Spleen (tissue), 11 donors: ENCODE measurements around the gene ARSI. TPM values are rescaled to one million over a fixed set of nuclear protein-coding genes. Genes with fewer than 3 reads are reported as not detected.

Experiments
- DNase-seq: peaks from one replicate; pipeline ENCODE4 v3.0.0-alpha.2; 2020
- H3K27ac ChIP-seq, 8 donors: fragments of 200-600 bp; sonication (generic) in 7 of 8; 1 replicate in 4 of 8; 2 replicates in 4 of 8; pipeline versions ENCODE4 v1.5.0 to v1.8.0; 2016 to 2021; ENCODE audit warnings: inconsistent platforms in 4 of 8, mild to moderate bottlenecking in 4 of 8, moderate library complexity in 1 of 8
- H3K27me3 ChIP-seq, 7 donors: fragments of 200-600 bp; sonication (generic) in 6 of 7; replicated peaks in 1 of 7; 1 replicate in 4 of 7; 2 replicates in 3 of 7; pipeline versions ENCODE4 v1.5.0 to v1.8.0; 2016 to 2021; ENCODE audit warnings: inconsistent platforms in 3 of 7, mild to moderate bottlenecking in 1 of 7
- H3K36me3 ChIP-seq, 6 donors: fragments of 200-600 bp; sonication (generic) in 5 of 6; 1 replicate in 4 of 6; 2 replicates in 2 of 6; pipeline versions ENCODE4 v1.5.0 to v1.8.0; 2016 to 2021; ENCODE audit warnings: inconsistent platforms in 2 of 6
- H3K4me1 ChIP-seq, 6 donors: fragments of 200-600 bp; sonication (generic) in 5 of 6; 1 replicate in 3 of 6; 2 replicates in 3 of 6; pipeline versions ENCODE4 v1.5.0 to v1.8.0; 2016 to 2021; ENCODE audit warnings: inconsistent platforms in 3 of 6
- H3K4me3 ChIP-seq, 8 donors: fragments of 200-600 bp; sonication (generic) in 7 of 8; 1 replicate in 4 of 8; 2 replicates in 4 of 8; pipeline versions ENCODE4 v1.5.0 to v1.8.0; 2016 to 2021; ENCODE audit warnings: inconsistent platforms in 4 of 8, mild to moderate bottlenecking in 4 of 8, moderate library complexity in 2 of 8
- H3K9me3 ChIP-seq, 8 donors: fragments of 200-600 bp; sonication (generic) in 7 of 8; 1 replicate in 4 of 8; 2 replicates in 4 of 8; pipeline versions ENCODE4 v1.5.0 to v1.8.0; 2016 to 2021; ENCODE audit warnings: inconsistent platforms in 4 of 8
- CTCF ChIP-seq, 11 experiments: fragments of 200-600 bp in 7 of 11; fragments of 450-650 bp in 4 of 11; sonication (generic) in 4 of 11; IDR thresholded peaks in 8 of 11; conservative IDR thresholded peaks in 3 of 11; 1 replicate in 7 of 11; 2 replicates in 4 of 11; pipeline versions ENCODE4 v1.4.0 to v1.8.0; 2016 to 2021; ENCODE audit warnings: antibody characterized with exemption in 11 of 11, inconsistent platforms in 4 of 11, mild to moderate bottlenecking in 1 of 11
- POLR2A ChIP-seq, 3 donors: fragments of 450-650 bp; IDR thresholded peaks; one replicate each; pipeline ENCODE4 v1.5.1; 2017; ENCODE audit warnings: antibody characterized with exemption in 3 of 3, mild to moderate bottlenecking in 1 of 3
- POLR2AphosphoS5 ChIP-seq, 3 donors: sonication (generic); formaldehyde crosslinking; IDR thresholded peaks; one replicate each; pipeline ENCODE4 v1.5.1; 2017; ENCODE audit warnings: antibody characterized with exemption in 3 of 3
- WGBS, 5 donors: extraction: QIAGEN DNeasy Blood & Tissue Kit in 3 of 5; methylation state at CpG; one replicate each; pipeline versions ENCODE4 v1.1.5 to v1.1.7; 2013 to 2018; 5-methylcytosine and 5-hydroxymethylcytosine counted together
- intact Hi-C: fragments of 100-400 bp; cut with DNase I; formaldehyde crosslinking; loops from one replicate; pipeline ENCODE4 v1.15.0; 2023; ENCODE audit warnings: low total_unique reads
- polyA plus RNA-seq, 3 donors: library from polyadenylated mRNA; stranded (reverse); fragments of 200-250 nt; gene quantifications; one replicate each; pipeline ENCODE4 v1.2.1, GENCODE V29; 2013
- total RNA-seq, 7 donors: library from RNA; depleted of rRNA in 3 of 7; stranded (reverse); fragments of >200 nt in 3 of 7; fragmentation: NEBNext Ultra II Directional in 4 of 7; extraction: Animal tissue kit (Norgen Biotek cat#: 25700) in 4 of 7; gene quantifications; one replicate each; pipeline versions ENCODE4 v1.1.0 to v1.2.1, GENCODE V29; 2016 to 2021
- donor health status: healthy with polysubstance abuse.
- donor health status: DM: no; HTN: no; CAD: no; lungs with moderate emphysema.
- donor health status: DM: no; HTN: no; CAD: no.
- donor health status: Bipolar disorder and iron deficiency.
- donor health status: healthy.
- donor health status: DM: no; HTN: no; CAD: no.
- donor health status: DM: yes; HTN: yes; CAD: no.

The ARSI gene
- total and polyA plus RNA-seq, 10 donors = 0.07 to 3.8 (median 0.92) TPM

DNA sequence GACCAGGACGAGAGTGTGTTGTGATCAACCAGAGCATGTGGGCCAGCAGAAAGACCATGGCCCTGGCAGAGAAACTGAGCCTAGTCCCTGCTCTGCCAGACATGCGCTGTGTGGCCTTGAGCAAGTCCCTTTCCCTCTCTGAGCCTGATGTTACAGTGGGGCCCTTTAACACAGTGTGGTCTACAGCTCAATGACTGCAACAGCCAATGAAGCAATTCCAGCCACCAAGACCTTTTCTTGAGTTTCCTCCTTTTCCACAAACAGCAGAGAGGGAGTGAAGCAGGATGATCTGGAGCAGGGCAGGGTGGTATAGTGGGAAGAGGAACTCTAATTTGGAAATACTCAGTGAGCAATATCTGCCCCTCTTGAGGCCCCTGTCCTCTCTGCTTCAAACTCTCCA lies 25.8 kb upstream of the ARSI start:
- WGBS, 5 donors = 83 to 93% (median 90%) methylated on average over 2 of the region's 2 CpGs
- intact Hi-C loops = no loop called here

DNA sequence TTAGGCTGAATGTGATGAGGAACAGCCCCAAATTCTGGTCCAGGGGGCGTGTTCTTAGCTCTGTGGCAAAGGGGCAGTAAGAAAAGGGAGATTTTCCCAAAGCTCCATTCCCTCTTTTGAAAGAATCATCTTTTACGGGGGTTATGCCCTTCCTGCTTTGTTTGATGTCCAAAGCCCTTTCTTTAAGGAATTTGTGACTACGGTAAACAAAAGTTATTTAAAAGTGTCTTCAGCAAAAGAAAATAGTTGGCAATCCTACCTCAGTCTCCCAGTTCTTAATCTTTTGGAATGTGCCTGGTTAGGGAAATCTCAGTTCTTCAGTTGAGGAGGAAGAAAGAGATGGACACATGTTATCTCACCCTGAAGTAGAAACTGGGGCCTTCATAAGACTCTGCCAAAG lies 24.4 kb upstream of the ARSI start:
- no peaks in the 10 kb centered on the region for H3K4me1 ChIP-seq
- TF ChIP-seq CTCF (IDR thresholded peaks at IDR 0.05 in 8 of 11, conservative IDR thresholded peaks at IDR 0.05 in 3 of 11) (no peak), POLR2AphosphoS5 (IDR thresholded peaks at IDR 0.05) (no peak), POLR2A (IDR thresholded peaks at IDR 0.05) (no peak)
- H3K4me3 ChIP-seq = no peak overlapping the region
- no peaks in the 10 kb centered on the region for H3K9me3 ChIP-seq
- 63 to 83% (median 74%) methylated on average over 3 of the region's 3 CpGs for WGBS, 5 donors
- no peaks in the 10 kb centered on the region for H3K36me3 ChIP-seq
- no peaks in the 10 kb centered on the region for H3K27me3 ChIP-seq
- intact Hi-C loops = no loop called here
- no peak overlapping the region for H3K27ac ChIP-seq
- DNase-seq = no peak

More for the DNA sequence above, 25.8 kb upstream of the ARSI start:
- DNase-seq = no peak
- H3K4me3 ChIP-seq = no peak overlapping the region
- H3K27ac ChIP-seq = no peak overlapping the region
- H3K27me3 ChIP-seq = no peaks in the 10 kb centered on the region
- H3K4me1 ChIP-seq = no peaks in the 10 kb centered on the region
- no peaks in the 10 kb centered on the region for H3K36me3 ChIP-seq
- TF ChIP-seq CTCF (IDR thresholded peaks at IDR 0.05 in 8 of 11, conservative IDR thresholded peaks at IDR 0.05 in 3 of 11) (no peak), POLR2A (IDR thresholded peaks at IDR 0.05) (no peak), POLR2AphosphoS5 (IDR thresholded peaks at IDR 0.05) (no peak)
- H3K9me3 ChIP-seq = no peaks in the 10 kb centered on the region

- no peaks in the 10 kb centered on the region for H3K9me3 ChIP-seq
- H3K4me1 ChIP-seq = no peaks in the 10 kb centered on the region
- H3K4me3 ChIP-seq = no peak overlapping the region
- DNase-seq = no peak
- no peaks in the 10 kb centered on the region for H3K36me3 ChIP-seq
- intact Hi-C loops = no loop called here
- H3K27ac ChIP-seq = no peak overlapping the region
- WGBS, 5 donors = 53 to 76% (median 67%) methylated on average over 2 of the region's 2 CpGs
- H3K27me3 ChIP-seq = no peaks in the 10 kb centered on the region
- TF ChIP-seq POLR2A (IDR thresholded peaks at IDR 0.05) (no peak), CTCF (IDR thresholded peaks at IDR 0.05 in 8 of 11, conservative IDR thresholded peaks at IDR 0.05 in 3 of 11) (no peak), POLR2AphosphoS5 (IDR thresholded peaks at IDR 0.05) (no peak)
Observed at GRCh38 chr5:150326707-150327106, 24.0 kb upstream of the ARSI start.

- TF ChIP-seq POLR2A (IDR thresholded peaks at IDR 0.05) (no peak), CTCF (IDR thresholded peaks at IDR 0.05 in 8 of 11, conservative IDR thresholded peaks at IDR 0.05 in 3 of 11) (no peak), POLR2AphosphoS5 (IDR thresholded peaks at IDR 0.05) (no peak)
- WGBS, 5 donors = 81 to 93% (median 88%) methylated on average over 4 of the region's 4 CpGs
- DNase-seq = no peak
- intact Hi-C loops = no loop called here
- H3K27me3 ChIP-seq = no peaks in the 10 kb centered on the region
- no peaks in the 10 kb centered on the region for H3K36me3 ChIP-seq
- no peaks in the 10 kb centered on the region for H3K4me1 ChIP-seq
- no peak overlapping the region for H3K4me3 ChIP-seq
- no peak overlapping the region for H3K27ac ChIP-seq
- no peaks in the 10 kb centered on the region for H3K9me3 ChIP-seq
Observed at GRCh38 chr5:150325426-150325825, 22.7 kb upstream of the ARSI start.
